AG10803 (cell line): ENCODE results near the gene F3.
A peak's percentile ranks its signal among the peaks of the same experiment; 100 is the strongest.

ENCODE experiments used
- DNase-seq: peaks from one replicate; pipeline ENCODE4 v3.0.0; 2010; ENCODE audit warnings: low read depth
- H3K4me3 ChIP-seq: 2 replicates; pipeline ENCODE4 v1.5.1; 2011; ENCODE audit warnings: mild to moderate bottlenecking, low read length, control low read depth
- TF ChIP-seq, protein P1 (sequence below): conservative IDR thresholded peaks from 2 replicates; pipeline ENCODE4 v1.5.1; 2011; ENCODE audit warnings: mild to moderate bottlenecking, low read length, control low read depth, inconsistent platforms

The F3 gene

DNA sequence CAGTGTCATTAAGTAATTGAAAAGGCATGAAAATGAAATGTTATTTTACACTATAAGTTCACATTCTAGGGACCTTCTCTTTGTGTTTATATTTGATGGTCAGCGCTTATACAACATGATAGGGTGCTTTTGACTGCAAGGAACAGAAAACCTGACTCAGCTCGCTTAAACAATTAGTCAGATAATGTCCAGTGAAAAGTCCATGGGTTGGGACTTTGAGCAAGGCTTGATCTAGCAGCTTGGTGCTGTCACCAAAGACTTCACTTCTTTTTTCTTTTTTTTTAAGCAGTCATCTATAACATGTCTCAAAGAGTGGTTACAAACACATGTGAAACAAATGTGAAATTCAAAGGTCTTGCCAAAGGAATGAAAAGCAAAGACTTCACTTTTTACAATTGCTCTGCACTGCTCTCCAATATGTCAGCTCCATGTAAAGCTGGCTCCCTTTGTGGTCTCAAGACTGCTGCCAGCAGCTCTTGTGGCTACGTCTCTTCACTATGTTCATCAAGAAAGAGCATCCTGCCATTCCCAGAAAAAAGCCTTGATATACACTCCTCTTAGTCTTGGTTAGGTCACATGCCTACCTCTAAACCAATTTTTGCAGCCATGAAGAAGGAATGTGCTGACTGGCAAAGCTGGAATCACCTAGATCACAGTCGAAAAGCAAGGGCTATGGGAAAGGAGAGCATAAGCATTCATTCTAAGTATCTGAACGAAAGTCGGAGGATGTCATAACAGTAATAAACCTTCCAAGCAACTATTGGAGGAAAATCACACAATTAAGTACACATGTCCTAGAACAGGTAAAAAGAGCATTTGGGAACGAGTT is 15.2 kb downstream of the F3 start:
- TF ChIP-seq, protein P1, sequence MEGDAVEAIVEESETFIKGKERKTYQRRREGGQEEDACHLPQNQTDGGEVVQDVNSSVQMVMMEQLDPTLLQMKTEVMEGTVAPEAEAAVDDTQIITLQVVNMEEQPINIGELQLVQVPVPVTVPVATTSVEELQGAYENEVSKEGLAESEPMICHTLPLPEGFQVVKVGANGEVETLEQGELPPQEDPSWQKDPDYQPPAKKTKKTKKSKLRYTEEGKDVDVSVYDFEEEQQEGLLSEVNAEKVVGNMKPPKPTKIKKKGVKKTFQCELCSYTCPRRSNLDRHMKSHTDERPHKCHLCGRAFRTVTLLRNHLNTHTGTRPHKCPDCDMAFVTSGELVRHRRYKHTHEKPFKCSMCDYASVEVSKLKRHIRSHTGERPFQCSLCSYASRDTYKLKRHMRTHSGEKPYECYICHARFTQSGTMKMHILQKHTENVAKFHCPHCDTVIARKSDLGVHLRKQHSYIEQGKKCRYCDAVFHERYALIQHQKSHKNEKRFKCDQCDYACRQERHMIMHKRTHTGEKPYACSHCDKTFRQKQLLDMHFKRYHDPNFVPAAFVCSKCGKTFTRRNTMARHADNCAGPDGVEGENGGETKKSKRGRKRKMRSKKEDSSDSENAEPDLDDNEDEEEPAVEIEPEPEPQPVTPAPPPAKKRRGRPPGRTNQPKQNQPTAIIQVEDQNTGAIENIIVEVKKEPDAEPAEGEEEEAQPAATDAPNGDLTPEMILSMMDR: no peak
- peak; percentile 73 for DNase-seq
- H3K4me3 ChIP-seq: no peak overlapping the region

- no peak for DNase-seq
- TF ChIP-seq, protein P1: no peak
- no peak overlapping the region for H3K4me3 ChIP-seq
These were observed 17.0 kb downstream of the F3 start for GRCh38 chr1:94524531-94524930.

GRCh38 chr1:94522304-94522703 is 19.3 kb downstream of the F3 start:
- H3K4me3 ChIP-seq: no peak overlapping the region
- TF ChIP-seq, protein P1: peak; percentile 66
- DNase-seq: peak; percentile 74

DNA sequence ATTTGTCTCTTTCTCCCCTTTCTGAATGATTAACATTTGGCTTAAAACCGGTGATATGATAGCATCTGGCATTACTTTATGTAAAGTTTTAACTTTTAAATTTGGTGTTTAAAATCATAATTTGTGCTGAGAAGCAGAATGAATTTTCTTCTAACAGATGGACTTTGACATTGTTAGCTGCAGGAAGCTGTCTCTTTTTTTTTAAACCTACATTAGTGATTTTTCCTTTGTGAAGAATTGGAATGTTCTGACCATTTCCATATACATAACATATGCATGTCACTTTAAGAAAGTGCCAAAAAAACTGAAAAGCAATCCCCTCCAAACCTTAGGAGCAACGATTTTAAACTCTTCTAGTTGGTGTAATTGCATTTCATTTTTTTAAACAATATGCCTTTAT is 22.2 kb downstream of the F3 start:
- no peak overlapping the region for H3K4me3 ChIP-seq
- TF ChIP-seq, protein P1: no peak
- no peak for DNase-seq

DNA sequence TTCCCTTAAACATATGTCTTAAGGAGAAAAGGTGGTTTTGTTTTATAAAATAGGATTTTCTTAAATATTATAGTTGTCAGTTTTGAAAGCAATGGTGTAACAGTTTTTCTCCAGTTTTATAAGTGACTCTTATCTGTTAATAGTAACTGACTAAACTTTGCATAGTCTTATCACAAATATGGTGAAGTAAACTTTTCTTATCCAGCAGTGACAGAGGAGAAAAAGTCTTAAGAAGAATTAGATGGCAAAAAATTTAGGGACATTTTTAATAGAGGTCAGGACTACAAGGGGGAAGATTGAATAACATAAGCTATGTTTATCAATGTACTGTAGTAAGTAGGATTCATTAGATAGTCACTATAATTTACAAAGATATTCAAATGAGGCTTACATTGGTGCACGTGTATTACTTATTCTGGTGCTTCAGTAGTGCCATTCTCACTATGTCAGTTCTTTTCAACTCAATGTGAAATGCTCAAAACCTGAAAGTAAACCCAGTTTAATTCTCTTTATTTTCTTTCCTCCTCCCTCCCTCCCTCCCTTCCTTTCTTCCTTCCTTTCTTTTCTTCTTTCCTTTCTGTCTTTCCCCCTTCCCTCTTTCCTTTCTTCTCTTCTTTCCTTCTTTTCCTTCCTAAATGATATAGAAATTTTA is 26.1 kb downstream of the F3 start:
- H3K4me3 ChIP-seq: no peak overlapping the region
- no peak for DNase-seq
- TF ChIP-seq, protein P1: no peak

GRCh38 chr1:94514095-94514727 is 27.3 kb downstream of the F3 start:
- H3K4me3 ChIP-seq: no peak overlapping the region
- no peak for DNase-seq
- TF ChIP-seq, protein P1: peak; percentile 84
